ENCODE measurements around the gene HDAC4. TPM values are rescaled to one million over a fixed set of nuclear protein-coding genes. Genes with fewer than 3 reads are reported as not detected.
A peak's percentile ranks its signal among the peaks of the same experiment; 100 is the strongest.

HDAC4 gene
- polyA plus RNA-seq, 1 donor (not counting 4 experiments of a cell fraction or from before 2014, with no cell fraction given) = 2.9 TPM

- Histone ChIP-seq H3K4me1 (ENCODE audit: control insufficient read depth, extremely low read depth, insufficient read depth, low read length) (peaks cover 35% of the 10 kb centered on the region), H3K27me3 (ENCODE audit: control insufficient read depth, extremely low read depth, insufficient read depth, low read length) (no peaks in the 10 kb centered on the region), H3K79me2 (ENCODE audit: control insufficient read depth, insufficient read depth, low read length) (peaks cover 11% of the 10 kb centered on the region), H3K27ac (ENCODE audit: control insufficient read depth, insufficient read depth, low read length) (no peak overlapping the region), H3K4me3 (ENCODE audit: control insufficient read depth in 2 of 3, extremely low read depth in 1 of 3, insufficient read depth in 2 of 3, low read depth in 1 of 3, low read length in 3 of 3) (no peak overlapping the region), H3K9me1 (ENCODE audit: control insufficient read depth, extremely low read depth, insufficient read depth, low read length) (no peaks in the 10 kb centered on the region), H3K36me3 (ENCODE audit: control insufficient read depth in 2 of 2, extremely low read depth in 1 of 2, insufficient read depth in 2 of 2, low read length in 2 of 2) (no peaks in the 10 kb centered on the region), H4K20me1 (ENCODE audit: control insufficient read depth, extremely low read depth, insufficient read depth, low read length) (peaks cover 7% of the 10 kb centered on the region), H3K9me3 (ENCODE audit: control insufficient read depth, low read depth, low read length) (no peaks in the 10 kb centered on the region), H3K9ac (ENCODE audit: control insufficient read depth, extremely low read depth, insufficient read depth, low read length) (no peak overlapping the region), H3K4me2 (ENCODE audit: control insufficient read depth, extremely low read depth, insufficient read depth, low read depth, low read length) (no peak overlapping the region), H2AFZ (ENCODE audit: control insufficient read depth, low read length) (no peak overlapping the region)
- FAIRE-seq (no peak), DNase-seq (ENCODE audit: low read depth, low spot score) (no peak)
- TF ChIP-seq CTCF (optimal IDR thresholded peaks at IDR 0.05 in 1 of 3, IDR thresholded peaks at IDR 0.05 in 1 of 3, conservative IDR thresholded peaks at IDR 0.05 in 1 of 3; ENCODE audit: extremely low read depth in 1 of 3, insufficient read depth in 2 of 3, low read length in 3 of 3) = no peak
- no peak for TF ChIP-seq EZH2 (IDR thresholded peaks at IDR 0.05; ENCODE audit: low read length)
- dilution Hi-C loops (cut with MboI; ENCODE audit: extremely low pct_ligation_motif_present, low sequenced_read_pairs) = no loop called here
These were observed 124.0 kb downstream of the HDAC4 start for GRCh38 chr2:239276851-239277250.

DNA sequence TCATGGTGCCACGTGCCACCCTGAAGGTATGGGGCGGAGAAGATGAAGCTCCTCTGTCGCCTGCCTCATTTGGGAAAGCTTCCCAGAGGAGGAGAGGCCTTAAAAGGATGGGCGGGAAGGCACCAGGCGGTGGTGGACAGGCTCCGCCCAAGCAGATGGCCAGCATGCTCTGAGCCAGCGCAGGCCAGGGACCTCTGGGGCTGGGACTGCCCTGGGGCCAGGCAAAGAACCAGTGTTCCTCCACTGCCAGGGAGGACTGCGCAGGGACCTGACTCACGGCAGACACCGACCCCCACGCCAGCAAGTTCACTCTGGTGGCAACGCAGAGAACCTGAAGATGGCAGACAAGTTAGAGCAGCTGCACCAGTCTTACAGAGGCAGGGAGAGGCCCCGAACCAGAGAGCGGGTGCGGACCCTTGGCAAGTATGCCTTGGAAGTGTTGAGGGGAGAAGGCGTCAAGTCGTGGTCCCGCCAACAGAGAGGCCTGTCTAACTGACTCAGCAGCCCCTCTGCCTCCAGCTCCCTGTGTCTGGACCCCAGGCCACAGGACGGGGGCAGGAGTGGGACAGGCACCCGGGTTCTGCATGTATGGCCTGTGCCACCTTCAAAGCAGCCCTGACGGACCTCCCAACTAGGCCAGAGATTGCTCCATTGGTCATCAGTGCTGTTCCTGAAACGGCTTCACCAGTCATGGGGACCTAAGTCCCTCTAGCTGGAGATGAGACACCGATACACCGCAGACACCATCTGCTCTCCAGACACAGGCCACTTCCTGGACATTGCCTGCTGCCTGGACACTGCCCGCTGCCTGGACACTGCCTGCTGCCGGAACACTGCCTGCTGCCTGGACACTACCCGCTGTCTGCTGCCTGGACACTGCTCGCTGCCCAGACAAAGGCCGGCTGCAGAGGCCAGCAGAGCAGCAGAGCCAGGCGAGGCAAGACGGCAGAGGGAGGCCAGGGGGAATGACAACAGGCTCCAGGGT lies 124.7 kb downstream of the HDAC4 start:
- no peak for DNase-seq (ENCODE audit: low read depth, low spot score)
- H2AFZ ChIP-seq (ENCODE audit: control insufficient read depth, low read length) = peak overlapping the region; percentile 89
- peaks cover 11% of the 10 kb centered on the region for H3K79me2 ChIP-seq (ENCODE audit: control insufficient read depth, insufficient read depth, low read length)

More for the DNA sequence above, 124.7 kb downstream of the HDAC4 start:
- Histone ChIP-seq H3K27me3 (ENCODE audit: control insufficient read depth, extremely low read depth, insufficient read depth, low read length) (no peaks in the 10 kb centered on the region), H3K4me1 (ENCODE audit: control insufficient read depth, extremely low read depth, insufficient read depth, low read length) (peaks cover 35% of the 10 kb centered on the region), H4K20me1 (ENCODE audit: control insufficient read depth, extremely low read depth, insufficient read depth, low read length) (peaks cover 7% of the 10 kb centered on the region), H3K4me2 (ENCODE audit: control insufficient read depth, extremely low read depth, insufficient read depth, low read depth, low read length) (peak overlapping the region; percentile 91), H3K4me3 (ENCODE audit: control insufficient read depth in 2 of 3, extremely low read depth in 1 of 3, insufficient read depth in 2 of 3, low read depth in 1 of 3, low read length in 3 of 3) (peak overlapping the region in 1 of 3 experiments; percentile 48), H3K9me1 (ENCODE audit: control insufficient read depth, extremely low read depth, insufficient read depth, low read length) (no peaks in the 10 kb centered on the region), H3K9me3 (ENCODE audit: control insufficient read depth, low read depth, low read length) (no peaks in the 10 kb centered on the region), H3K27ac (ENCODE audit: control insufficient read depth, insufficient read depth, low read length) (peak overlapping the region; percentile 86), H3K9ac (ENCODE audit: control insufficient read depth, extremely low read depth, insufficient read depth, low read length) (peak overlapping the region; percentile 85), H3K36me3 (ENCODE audit: control insufficient read depth in 2 of 2, extremely low read depth in 1 of 2, insufficient read depth in 2 of 2, low read length in 2 of 2) (no peaks in the 10 kb centered on the region)
- TF ChIP-seq CTCF (optimal IDR thresholded peaks at IDR 0.05 in 1 of 3, IDR thresholded peaks at IDR 0.05 in 1 of 3, conservative IDR thresholded peaks at IDR 0.05 in 1 of 3; ENCODE audit: extremely low read depth in 1 of 3, insufficient read depth in 2 of 3, low read length in 3 of 3) (no peak), EZH2 (IDR thresholded peaks at IDR 0.05; ENCODE audit: low read length) (no peak)
- no peak for FAIRE-seq
- dilution Hi-C loops (cut with MboI; ENCODE audit: extremely low pct_ligation_motif_present, low sequenced_read_pairs) = no loop called here
